ENCODE measurements around the gene PTH1R.

PTH1R gene

DNA sequence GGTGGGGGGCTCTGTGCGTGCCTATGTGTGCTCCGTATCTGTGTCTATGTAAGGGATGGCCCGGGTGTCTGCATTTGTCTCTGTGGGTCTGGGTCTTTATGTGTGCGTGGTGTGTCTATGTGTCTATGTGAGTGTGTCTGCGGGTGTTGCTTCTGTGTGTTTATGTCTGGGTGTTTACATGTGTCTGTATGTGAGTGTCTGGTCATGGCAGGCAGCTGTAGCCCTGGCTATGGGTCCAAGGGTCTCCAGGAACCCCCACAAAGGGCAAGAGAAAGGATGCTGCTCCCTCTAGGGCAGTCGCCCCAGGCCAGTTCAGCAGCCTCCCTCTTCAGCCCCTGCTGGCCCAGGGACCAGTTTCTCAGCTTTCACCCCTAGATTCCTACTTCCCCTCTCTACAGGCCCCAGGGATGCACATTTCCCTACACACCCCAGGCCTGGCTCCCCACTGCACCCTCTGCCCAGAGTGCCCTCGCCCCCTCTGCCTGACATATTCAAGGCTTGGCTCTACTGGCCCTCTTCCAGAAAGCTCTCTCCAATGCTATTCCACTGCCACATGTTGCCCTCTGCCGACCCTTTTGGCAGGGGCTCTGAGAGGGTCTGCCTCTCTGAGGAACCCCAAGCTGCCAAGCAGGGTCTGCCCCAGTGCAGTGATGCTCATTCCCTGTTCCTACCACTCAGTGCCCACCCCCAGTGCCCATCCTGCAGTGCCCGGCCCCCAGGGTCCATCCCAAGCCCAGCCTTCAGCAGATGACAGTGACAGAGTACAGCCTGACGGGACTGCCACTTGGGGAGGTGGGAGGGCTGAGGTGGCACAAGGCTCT is 13.2 kb upstream of the PTH1R start:
- no peak for DNase-seq (ENCODE audit: low read depth)

DNA sequence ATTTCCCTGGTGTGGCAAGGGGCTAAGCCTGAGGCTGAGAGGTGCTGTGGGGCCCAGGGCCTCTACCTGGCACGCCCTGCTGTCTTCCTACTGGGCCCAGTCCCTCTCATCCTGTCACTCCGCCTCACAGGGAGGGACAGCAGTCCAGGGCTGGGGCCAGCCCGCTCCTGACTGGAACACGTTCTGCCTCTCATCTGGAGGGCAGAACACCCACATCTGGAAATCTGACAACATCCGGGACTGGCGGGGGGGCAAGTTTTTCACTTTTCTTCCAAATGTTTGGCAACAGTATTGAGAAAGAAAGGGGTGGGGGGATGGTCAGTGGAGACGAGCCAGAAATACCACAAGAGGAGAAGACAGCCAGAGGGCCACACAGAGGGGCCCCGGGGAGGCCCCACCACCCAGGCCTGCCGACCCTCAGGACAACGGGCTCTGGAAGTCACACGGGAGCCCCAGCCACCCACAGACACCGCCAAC is 12.5 kb upstream of the PTH1R start:
- DNase-seq (ENCODE audit: low read depth) = no peak

DNA sequence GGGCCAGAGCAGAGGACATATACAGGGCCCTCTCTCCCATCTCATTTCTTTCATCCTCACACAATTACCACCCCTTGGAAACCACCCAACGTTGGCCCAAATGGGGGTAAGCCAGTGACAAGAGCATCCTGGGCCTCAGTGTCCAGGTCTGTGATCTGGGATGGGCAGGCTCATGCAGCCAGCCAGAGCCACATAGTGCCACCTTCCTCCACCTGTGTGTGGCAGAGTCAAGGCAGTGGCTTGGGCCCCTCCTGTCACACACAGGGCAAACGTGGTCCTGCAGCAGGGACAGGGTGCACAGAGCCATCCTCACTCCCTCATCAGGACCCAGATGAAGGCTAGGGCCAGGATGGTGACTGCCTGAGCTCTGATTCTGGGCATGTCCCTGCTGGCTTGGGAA is 12.0 kb upstream of the PTH1R start:
- DNase-seq (ENCODE audit: low read depth) = no peak

DNA sequence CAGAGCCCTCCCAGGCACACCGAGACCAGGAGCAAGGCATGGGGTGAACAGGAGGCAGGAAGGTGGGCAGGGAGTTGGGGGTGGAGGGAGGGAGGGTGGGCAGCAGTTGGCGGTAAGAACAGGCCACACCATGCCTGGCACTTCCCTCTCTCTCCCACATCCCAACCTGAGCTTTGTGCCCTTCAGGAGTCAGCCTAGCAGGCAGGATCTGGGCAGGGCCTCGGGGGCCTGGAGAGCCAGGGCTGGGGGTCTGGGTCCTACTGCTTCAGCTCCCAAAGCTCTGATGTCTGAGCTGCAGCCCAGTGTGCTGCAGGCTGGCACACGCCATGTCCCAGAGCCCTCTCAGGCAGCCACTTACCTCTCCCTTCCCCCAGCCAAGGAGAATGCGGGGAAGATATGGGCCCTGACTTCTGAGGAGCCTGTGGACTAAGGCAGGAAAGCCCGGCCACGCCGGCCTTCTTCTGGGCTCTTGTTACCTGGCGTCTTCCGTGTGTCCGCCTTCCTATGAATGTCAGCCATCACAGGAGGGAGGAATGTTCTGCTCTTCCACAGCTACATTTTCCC is 11.4 kb upstream of the PTH1R start:
- DNase-seq (ENCODE audit: low read depth) = no peak

DNA sequence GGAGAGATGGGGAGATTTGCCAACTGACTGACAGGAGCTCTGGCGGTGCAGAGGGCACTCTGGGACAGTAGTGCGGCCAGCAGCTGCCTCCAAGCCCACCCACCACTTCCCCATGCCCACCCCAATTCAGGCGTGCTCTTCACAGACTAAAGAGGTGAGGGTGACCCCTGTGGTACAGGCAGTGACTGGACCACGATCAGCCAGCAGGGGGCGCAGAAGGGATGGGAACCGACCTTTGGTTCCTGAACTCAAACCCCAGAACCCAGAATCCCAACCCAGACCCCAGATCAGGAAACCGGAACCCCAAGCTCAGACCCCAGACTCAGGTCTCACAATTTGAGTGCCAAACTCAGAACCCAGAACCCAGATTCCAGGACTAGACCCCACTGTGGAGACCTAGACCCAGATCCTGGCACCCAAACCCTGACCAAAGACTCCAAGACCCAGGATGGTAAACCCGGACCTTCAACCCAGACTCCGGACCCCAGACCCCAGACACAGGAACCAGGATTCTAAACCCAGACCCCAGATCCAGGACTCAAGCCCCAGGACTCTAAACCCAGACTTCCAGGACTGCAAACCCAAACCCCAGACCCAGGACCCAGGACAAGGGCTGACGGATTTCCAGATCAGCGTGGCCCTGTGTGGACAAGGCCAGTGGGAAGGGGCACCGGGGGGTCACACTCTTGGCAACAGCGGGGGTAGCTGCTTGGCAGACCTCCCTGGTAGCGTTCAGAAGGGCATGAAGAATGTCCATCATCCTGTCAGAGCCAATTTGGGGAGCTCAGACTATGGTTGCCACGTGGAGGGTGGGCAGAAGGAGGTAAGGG is 10.6 kb upstream of the PTH1R start:
- DNase-seq (ENCODE audit: low read depth) = peak; percentile 91

DNA sequence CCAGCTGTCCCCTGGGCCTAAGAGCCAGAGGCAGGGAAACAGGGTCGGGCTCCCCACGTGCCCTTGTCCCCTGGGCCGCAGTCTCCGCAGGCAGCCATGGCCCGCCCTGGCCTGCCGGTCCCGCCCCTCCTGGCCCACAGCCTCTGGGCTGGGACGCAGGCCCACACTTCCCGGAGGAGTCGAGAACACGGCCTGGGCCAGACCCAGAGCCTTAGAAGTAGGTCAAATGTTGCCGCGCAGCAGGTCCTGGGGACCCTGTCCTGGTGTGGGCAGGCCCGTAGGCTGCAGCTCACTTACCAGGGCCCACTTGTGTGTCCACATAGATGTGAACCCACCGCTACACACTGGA is 10.0 kb upstream of the PTH1R start:
- no peak for DNase-seq (ENCODE audit: low read depth)

DNA sequence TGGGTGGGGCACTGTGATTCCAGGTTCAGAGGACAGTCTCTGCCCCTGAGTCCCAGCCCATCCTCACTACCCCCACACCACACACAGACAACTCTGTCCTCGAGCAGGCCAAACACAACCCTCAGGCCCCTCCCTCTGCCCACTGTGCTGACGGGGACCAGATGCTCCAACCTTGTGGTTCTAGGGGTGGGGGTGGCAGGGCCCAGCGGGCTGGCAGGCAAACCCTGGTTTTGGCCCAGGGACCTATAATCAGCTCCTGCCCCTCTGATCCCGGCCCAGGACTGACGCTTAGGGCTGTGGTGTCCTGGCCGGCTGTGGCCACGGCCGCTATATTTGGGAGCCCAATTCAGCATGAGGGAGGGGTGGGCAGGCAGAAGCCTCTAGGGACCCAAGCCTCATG is 9.2 kb upstream of the PTH1R start:
- DNase-seq (ENCODE audit: low read depth) = no peak

DNA sequence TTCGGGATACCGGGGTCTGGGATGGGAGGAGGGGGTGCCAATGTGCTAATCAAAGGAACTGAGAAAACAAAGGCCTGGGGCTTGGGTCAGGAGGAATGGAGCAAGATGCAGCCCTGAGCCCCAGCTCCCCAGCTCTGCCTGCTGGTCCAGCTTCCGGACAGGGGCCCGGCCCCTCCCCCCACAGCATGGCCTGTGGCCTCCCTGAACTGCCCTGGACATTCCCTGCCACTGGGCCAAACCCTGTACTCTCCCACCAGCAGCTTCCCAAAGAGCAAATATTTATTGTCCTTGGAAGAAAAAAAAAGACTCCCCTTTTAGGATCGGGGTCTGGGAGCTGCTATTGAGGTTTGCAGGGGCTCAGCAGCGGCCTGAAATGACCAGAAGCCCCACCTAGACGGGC is 8.6 kb upstream of the PTH1R start:
- DNase-seq (ENCODE audit: low read depth) = no peak

DNA sequence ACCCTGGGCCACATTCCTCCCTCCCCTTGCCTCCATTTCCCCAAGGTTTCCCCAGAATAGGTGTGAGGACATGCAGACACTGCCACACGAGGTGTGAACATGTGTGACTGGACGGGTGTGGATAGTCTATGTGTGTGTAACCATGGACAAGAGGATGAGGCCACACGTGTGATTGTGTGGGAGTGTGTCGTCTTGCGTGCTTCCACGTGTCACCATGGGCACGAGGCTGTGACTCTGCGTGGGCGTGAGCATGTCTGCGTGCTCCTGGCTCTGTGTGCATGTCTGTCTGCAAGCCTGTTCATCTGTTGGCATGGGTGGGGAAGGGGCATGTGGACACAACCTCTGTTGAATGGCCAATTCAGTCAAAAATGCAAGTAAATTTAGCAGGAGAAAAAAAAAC is 8.1 kb upstream of the PTH1R start:
- no peak for DNase-seq (ENCODE audit: low read depth)

DNA sequence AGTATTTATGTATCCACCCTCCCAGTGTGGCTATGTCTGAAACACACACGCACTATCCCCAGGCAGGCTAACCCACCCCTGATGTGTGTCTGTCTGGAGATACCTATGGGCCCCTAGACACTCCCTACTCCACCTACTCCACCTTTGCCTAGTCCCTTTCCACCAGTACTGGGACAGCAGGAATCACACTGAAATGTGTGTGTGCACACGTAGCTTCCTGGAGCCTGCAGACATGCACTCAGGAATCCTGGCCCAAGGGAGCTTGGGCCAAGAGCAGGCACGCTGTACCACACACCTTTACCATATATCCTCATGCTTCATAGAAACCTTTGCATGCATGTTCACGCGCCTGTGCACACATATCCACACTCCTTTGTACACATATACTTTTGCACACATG is 6.9 kb upstream of the PTH1R start:
- DNase-seq (ENCODE audit: low read depth) = no peak

DNA sequence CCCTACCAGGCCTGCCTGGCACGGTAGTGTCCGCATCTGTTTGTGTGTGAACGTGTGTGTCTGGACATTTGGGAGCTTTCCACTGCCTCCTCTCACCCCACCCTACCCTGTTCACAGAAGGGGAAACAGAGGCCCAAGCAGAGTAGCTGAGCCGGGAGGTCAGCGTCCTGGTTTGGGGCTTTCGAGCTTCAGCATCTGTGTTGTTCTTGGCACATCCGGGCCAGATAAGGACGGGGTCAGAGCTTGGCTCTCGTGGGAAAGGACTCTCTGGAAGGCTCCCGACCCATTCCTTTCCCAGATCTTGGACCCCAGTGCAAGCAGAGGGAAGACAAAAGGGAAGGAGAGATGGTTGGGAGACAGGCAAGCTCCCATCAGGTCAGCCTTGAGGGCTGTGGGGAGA is 6.3 kb upstream of the PTH1R start:
- DNase-seq (ENCODE audit: low read depth) = no peak

DNA sequence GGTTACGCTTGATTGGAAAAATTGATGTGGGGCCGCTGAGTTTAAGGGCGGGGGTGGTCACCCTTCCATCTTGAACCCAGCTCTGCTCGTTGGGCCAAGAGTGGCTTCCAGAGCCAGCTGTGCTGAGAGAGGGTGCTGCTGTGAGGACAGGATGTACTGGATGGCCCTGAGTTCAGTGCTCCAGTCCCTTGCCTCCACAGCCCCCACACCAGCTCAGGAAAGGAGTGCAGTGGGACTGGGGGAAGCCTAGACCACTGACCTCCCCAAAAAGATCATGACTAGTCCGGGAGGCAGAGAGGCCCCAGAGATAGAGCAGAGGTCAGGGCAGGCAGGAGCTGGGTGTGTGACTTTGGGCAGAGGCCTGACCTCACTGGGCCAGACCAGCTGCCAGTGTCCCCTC is 4.0 kb upstream of the PTH1R start:
- DNase-seq (ENCODE audit: low read depth) = no peak

DNA sequence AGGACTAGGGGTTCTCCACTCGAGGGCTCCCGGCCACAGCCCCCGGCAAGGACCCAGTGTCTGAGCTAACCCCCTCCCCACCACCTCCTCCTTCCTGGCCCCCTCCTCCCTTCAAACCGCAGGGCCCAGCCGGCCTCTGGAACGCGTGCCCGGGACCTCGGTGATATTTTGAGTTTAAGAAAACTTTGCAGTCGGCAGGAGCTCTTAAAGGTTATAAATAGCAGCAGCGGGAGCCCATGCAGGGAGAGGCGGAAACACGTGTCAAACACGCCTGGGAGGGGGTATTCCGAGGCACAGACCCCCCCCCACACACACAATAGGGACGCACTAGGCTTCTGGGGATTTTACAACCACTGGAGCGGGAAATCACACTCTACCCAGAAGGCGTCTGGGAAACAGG is 3.1 kb upstream of the PTH1R start:
- no peak for DNase-seq (ENCODE audit: low read depth)

DNA sequence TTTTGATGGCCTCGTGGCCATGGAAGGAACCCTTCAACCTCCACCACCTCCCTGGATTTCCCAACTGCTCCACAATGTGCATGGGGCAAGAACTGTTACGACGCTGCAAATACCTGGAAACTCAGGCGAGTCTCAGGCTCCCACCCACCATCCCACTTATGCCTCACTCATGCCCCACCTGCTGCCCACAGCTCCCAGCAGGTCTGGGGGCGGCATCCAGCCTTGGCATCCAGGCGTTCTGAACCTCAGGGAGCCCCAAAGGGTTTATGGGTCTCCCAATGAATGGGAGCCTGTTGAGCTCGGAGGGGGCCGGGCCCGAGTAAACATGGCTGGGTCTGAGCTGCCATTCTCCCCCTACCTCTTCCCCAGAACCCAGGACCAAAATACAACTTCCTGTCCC is 2.0 kb upstream of the PTH1R start:
- DNase-seq (ENCODE audit: low read depth) = no peak

DNA sequence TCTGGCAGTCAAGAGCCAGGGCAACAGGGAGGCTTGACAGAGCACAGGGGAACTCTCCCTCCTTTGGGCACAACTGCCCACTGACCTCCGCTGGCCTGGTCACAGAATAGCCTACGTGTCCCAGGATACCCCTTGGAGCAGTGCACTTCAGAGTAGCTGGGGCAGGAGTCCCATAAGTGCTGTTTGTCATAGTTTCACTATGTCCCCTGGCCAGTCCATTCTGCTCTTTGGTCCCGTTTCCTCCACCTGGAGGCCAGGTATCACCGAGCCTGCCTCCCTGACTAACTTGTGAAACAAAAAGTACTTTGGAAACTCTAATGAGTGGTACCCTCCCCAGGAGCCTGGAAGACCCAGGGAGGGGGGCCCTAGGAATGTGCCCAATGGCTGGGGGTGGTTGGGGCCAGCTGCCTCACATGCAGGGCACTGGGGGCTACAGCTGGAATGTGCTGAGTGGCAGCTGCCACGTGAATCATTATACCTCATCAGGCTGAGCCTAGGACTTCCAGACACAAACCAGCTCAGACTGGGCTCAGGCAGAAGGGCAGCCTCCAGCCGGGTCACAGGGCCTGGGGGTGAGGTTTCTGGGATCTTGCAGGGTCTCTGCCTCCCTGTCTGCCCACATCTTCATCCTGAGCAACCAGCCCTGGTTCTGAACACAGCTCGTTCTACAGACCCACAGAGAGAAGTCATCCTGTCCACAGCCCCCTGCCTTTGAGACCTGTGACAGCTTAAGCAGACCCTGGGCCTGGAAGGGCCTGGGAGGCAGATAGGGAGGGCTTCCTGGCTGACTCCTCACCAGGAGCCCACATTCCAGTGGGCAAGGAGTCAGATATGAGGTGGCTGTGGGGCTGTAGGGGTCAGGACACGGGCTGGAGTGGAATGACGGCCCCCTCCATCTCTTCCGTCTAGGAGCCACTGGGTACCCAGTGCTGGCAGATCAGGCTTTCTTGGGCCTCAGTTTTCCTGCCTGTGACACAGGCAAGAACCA is 914 bp upstream of the PTH1R start:
- DNase-seq (ENCODE audit: low read depth) = no peak

DNA sequence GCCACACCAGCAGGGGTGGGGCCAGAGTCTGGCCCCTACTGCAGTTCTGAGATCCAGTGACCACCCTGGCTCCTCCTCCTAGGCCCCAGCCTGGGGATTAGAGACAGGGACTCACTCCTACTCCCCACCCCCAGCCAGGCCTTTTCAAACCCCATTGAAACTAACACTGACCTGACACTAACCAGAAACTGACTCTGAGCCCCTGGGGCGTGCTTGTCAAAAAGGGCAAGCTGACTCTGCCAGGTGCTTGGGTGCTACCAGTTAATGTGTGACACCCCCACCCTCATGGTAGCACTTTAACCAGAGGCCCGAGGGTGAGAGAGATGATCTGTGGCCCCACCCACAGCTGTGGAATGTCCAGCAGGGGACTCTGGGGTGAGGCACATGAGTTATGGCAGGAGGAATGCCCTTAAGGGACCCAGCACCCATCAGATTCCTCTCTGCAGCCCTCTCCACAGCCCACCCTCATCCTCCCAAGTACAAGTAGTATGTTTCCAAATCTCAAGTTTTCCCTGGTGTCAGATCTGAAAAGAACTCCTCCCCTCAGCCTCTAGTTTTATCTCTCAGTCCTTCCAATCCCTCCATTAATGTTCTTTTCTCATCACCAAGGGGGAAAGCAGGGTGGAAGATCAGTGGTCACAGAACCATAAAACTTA is 1.4 kb downstream of the PTH1R start:
- DNase-seq (ENCODE audit: low read depth) = no peak

DNA sequence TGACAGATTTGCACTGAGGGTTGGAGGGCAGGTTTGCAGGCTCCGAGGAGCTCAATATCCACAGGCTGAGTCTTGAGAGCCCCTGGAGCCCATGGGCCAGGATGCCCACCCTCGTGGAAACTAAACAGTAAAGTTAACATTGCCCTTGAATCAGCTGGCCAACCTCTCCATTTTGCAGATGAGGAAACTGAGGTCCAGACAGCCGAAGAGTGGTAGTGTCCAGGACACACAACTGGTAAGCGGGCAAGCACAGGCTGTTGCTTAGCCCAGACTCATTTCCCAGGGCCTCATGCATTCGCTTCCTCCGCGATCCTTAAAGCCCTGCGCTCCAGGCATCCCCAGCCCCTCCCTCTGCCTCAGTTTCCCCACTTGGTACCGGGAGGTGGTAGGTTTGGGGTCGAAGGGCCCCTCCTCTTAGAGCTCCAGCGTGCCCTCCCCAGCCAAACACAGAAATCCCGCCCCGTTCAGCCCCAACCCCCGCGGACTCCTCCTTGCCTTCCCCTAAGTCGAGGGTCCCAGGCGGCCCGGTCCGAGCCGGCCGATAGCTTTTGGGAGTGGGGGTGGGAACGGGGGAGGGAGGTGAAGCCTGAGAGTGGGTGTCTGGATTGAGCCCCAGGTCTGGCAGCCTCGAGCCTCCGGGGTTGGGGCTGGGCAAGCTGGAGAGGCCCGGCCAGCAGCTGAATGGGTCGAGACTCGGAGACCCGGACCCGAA is 3.5 kb downstream of the PTH1R start:
- no peak for DNase-seq (ENCODE audit: low read depth)

DNA sequence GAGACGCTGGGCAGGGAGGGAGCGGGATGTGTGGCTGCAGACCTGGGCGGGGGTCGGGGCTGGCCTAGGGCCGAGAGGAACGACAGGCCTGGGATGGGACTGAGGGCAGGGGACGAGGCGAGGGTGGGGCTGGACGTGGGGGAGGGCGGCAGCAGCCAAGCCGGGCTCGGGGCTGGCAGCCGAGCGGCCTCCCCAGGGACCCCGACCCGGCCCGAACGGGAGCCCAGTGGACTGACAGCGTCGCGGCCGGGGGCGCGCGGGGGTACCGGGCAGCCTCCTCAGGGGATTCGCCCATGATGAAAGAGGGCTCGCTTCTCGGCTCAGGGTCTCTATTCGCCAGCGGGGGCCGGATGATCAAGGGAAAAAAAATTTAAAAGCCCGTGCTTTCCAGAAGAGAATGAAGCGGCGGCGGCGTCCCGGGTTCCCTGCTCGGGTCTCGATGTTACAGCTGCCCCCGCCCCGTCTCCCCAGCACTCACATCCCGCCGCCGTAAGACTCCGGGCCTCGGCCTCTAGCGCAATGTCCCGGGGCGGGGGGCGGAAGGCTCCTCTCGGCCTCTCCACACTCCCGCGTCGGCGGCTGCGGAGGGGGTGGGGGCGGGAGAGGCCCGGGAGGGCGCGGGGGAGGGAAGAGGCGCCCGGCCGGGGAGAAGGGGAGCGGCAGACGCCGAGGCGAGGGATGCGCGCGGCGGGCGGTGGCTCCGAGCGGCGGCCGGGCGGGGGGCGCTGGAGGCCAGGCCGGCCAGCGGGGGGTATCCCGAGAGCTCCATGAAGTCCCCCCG is 4.3 kb downstream of the PTH1R start:
- DNase-seq (ENCODE audit: low read depth) = no peak

DNA sequence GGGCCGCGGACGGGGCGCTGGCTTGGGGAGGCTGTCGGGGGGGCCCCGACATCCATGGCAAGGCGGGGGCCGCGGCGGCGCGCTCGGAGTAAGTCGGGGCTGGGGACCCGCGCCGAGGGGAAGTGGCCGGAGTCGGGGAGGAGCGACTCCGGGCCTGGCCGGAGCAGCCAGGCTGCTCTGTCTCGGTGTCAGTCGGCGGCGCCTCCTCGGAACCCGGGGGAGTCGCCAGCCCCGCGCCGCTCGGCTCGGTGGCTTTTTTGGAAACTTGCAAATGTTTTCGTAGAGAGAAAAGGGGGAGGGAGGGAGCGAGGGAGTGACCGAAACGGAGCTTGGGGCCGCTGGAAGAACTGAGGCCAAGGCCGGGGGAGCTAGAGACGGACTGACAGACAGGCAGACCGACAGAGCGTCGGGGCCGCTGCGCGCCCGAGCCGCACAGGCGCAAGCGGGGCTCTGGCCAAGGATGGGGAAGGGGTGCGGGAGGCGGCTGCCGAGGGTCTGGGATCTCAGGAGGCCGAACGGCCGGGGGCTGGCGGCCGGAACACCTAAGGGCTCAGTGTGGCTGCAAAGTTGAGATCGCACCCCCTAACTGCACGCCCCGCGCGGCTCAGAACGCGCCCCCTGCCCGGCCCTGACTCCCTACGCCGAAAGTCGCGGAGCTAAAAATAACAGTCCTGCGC is 5.0 kb downstream of the PTH1R start:
- no peak for DNase-seq (ENCODE audit: low read depth)

Measured in activated T-cell treated with anti-CD3 and anti-CD28 coated beads for 1 hour (primary cell).